ENCODE measurements around the gene WDR46. TPM values are rescaled to one million over a fixed set of nuclear protein-coding genes. Genes with fewer than 3 reads are reported as not detected.

Gene WDR46
- total RNA-seq, 2 experiments from 2014 or later: 64.0 to 72.2 TPM

DNA sequence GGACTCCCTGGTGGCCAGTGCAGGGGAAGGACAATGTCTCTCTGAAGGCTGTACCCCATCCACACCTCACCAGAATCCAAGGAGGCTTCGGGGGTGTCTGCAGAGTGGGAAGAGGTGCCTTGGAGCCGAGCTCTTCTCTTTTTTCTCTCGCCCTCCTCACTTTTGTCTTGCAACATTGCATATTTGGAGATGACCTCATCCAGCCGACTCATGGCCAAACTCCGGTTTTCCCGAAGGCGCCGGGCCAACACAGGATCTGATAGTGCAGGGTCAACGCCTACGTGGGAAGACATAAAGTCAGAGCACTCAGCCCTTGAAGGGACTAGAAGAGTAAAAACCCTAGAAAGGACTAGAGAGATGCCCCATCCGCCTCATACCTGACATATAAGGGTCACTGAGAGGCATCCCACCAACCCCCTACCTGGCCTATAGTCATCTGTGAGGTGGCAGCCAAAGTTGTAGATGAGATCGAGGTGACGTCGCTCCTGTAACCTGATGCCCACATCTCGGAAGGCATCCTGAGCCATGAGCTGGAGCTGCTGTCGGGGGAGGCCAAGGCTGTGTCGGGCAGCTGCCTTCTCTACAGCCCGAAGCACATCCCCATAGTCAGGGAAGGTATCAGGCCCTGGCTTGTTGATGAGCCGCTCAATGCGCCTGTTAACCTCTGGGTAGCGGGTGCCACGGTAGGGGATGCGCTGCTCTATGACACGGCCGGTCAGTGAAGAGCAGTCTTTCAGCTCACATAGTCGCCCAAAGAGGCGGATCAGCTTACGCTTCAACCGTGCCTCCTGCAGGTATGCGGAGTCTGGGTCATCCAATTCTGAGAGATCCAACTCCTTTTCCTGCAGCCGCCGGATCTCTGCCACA is 31.5 kb upstream of the WDR46 start:
- no peaks in the 10 kb centered on the region for H3K27me3 Mint-ChIP-seq
- ATAC-seq (no peak), DNase-seq (no peak)
- intact Hi-C loops (cut with micrococcal nuclease): no loop called here
- peaks cover 51% of the 10 kb centered on the region for H3K36me3 Mint-ChIP-seq (ENCODE audit: low read depth)
- peak overlapping the region; percentile 90 for H3K4me3 Mint-ChIP-seq
- no peaks in the 10 kb centered on the region for H3K9me3 Mint-ChIP-seq
- TF ChIP-seq, protein P1, sequence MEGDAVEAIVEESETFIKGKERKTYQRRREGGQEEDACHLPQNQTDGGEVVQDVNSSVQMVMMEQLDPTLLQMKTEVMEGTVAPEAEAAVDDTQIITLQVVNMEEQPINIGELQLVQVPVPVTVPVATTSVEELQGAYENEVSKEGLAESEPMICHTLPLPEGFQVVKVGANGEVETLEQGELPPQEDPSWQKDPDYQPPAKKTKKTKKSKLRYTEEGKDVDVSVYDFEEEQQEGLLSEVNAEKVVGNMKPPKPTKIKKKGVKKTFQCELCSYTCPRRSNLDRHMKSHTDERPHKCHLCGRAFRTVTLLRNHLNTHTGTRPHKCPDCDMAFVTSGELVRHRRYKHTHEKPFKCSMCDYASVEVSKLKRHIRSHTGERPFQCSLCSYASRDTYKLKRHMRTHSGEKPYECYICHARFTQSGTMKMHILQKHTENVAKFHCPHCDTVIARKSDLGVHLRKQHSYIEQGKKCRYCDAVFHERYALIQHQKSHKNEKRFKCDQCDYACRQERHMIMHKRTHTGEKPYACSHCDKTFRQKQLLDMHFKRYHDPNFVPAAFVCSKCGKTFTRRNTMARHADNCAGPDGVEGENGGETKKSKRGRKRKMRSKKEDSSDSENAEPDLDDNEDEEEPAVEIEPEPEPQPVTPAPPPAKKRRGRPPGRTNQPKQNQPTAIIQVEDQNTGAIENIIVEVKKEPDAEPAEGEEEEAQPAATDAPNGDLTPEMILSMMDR (IDR thresholded peaks at IDR 0.05): no peak
- ChIA-PET CTCF (no interaction called here), POLR2A (interaction anchor here (0.9 to 1.5 kb wide), 3 partner anchors 9 to 43 kb away, joined by 3 to 6 read pairs (median 4); partner anchors contain the start of gene B3GALT4)
- H3K27ac Mint-ChIP-seq: peak overlapping the region; percentile 98
- peaks cover 65% of the 10 kb centered on the region for H3K4me1 Mint-ChIP-seq (ENCODE audit: low read depth)

DNA sequence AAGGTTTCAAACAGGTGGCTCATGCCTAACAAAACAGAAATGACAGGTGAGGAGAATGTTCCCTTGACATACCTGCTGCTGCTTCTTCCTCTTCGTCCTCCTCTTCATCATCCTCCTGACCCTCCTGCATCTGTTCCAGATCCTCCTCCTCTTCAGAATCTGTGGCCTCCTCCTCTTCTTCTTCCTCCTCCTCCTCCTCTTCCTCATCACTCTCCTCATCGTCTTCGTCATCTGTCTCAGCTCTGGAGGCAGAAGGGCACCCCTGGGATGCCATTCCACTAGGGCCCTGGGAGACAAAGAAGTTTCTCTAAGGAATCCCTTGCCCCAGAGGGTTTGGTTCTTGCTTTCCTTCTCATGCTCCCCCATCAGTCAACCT is 30.9 kb upstream of the WDR46 start:
- ATAC-seq: no peak
- intact Hi-C loops (cut with micrococcal nuclease): no loop called here

DNA sequence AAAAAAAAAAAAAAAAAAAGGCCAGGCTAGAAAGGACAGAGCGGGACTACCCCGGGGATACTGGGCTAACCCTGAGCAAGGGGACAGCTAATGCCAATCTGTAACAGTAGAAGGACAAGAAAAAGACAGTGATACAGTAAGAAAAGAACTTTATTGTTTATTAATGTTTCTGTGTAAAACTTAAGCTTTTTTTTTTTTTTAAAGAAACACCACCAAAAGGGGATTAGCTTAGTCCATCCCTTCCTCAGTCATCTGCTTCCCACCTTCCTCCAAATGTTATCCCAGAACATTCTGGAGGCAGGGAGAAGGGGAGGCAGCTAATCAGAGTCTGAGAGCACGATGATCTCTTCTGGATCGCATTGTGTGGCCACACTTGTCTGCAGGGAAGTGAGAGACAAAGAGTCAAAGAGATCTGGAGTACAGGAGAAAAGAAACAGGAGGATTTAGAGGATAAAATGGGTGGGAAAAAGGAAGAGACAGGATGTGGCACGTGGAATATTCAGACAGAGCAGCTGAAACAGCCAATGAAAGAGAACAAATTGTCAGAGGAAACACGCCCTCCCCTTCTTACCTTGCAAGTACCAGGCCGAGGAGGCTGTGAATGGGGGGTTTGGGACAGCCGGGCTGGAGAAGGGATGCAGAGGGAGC is 29.5 kb upstream of the WDR46 start:
- intact Hi-C loops (cut with micrococcal nuclease): no loop called here
- peak overlapping the region; percentile 97 for H3K27ac Mint-ChIP-seq
- TF ChIP-seq, protein P1 (IDR thresholded peaks at IDR 0.05): no peak

More for the DNA sequence above, 30.9 kb upstream of the WDR46 start:
- no peak for DNase-seq
- H3K27me3 Mint-ChIP-seq: no peaks in the 10 kb centered on the region
- H3K4me3 Mint-ChIP-seq: peak overlapping the region; percentile 97
- peak overlapping the region; percentile 98 for H3K27ac Mint-ChIP-seq
- peaks cover 71% of the 10 kb centered on the region for H3K4me1 Mint-ChIP-seq (ENCODE audit: low read depth)
- TF ChIP-seq, protein P1 (IDR thresholded peaks at IDR 0.05): no peak
- ChIA-PET POLR2A (no interaction called here), CTCF (interaction anchor here (1.6 kb wide), 1 partner anchor 106 kb away, joined by 5 read pairs; no protein-coding TSS in a partner anchor)
- H3K9me3 Mint-ChIP-seq: no peaks in the 10 kb centered on the region
- H3K36me3 Mint-ChIP-seq (ENCODE audit: low read depth): peaks cover 51% of the 10 kb centered on the region

DNA sequence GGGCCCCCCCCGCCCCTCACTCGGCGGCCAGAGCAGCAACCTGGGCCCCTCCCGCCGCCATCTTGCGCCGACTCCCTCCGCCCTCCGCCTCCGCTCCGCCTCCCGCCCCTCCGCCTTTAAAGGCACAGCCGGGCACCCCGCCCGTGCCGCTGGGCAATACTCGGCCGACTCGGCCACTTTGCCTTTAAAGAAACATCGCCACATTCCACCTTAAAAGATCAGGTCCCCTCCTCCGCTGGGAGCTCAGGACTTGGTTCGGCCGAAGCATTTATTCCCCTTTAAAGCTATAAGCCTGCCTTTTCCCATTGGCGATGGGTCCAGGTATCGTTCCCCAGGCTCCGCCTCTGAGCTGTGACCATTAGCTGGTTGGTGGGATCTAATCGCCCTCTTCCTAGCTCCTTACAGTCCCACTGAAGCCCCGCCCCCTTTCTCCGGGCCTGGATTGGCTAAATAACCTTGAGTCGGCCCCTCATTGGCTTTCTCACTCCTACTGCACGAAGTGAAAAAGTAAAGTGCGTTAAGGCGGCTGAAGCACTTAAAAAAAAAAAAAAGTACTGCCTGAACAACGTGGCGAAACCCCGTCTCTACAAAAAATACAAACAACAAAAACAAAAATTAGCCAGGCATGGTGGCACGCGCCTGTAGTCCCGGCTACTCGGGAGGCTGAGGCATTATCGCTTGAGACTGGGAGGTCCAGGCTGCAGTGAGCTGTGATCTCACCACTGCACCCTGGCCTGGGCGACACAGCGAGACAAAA is 28.8 kb upstream of the WDR46 start, which contains the start of gene ZBTB22:
TSS of gene ZBTB22 (minus strand) at position 76 of the 757 bp plus-strand sequence. CDS start 828 bp downstream, outside the sequence.
- Mint-ChIP-seq H3K9me3 (no peaks in the 10 kb centered on the region), H3K4me3 (peak within 1 kb of the TSS; percentile 97), H3K27ac (peak within 1 kb of the TSS; percentile 97), H3K36me3 (ENCODE audit: low read depth) (peaks cover 61% of the 10 kb centered on the region), H3K4me1 (ENCODE audit: low read depth) (peaks cover 68% of the 10 kb centered on the region), H3K27me3 (no peaks in the 10 kb centered on the region)
- intact Hi-C loops (cut with micrococcal nuclease): no loop called here
- ChIA-PET POLR2A (interaction anchor here (0.6 to 4.8 kb wide), 12 partner anchors 20 to 480 kb away, joined by 3 to 42 read pairs (median 4); partner anchors contain the start of genes PFDN6, RGL2, RPS18 and SYNGAP1), CTCF (interaction anchor here (0.6 to 1.5 kb wide), 7 partner anchors 19 to 289 kb away, joined by 3 to 6 read pairs (median 4); partner anchors contain the start of genes B3GALT4, PFDN6 and WDR46)
- ATAC-seq (peak; percentile 67), DNase-seq (peak; percentile 100)
- TF ChIP-seq, protein P1 (IDR thresholded peaks at IDR 0.05): no peak

More for the DNA sequence above, 29.5 kb upstream of the WDR46 start:
- peaks cover 54% of the 10 kb centered on the region for H3K36me3 Mint-ChIP-seq (ENCODE audit: low read depth)
- no peaks in the 10 kb centered on the region for H3K9me3 Mint-ChIP-seq
- ChIA-PET CTCF (interaction anchor here (0.7 to 1.6 kb wide), 8 partner anchors 19 to 289 kb away, joined by 3 to 6 read pairs (median 4); partner anchors contain the start of genes B3GALT4, PFDN6 and WDR46), POLR2A (interaction anchor here (0.6 to 4.8 kb wide), 11 partner anchors 21 to 390 kb away, joined by 3 to 42 read pairs (median 4); partner anchors contain the start of genes PFDN6, RGL2, RPS18 and SYNGAP1)
- ATAC-seq (no peak), DNase-seq (no peak)
- H3K4me1 Mint-ChIP-seq (ENCODE audit: low read depth): peaks cover 70% of the 10 kb centered on the region
- H3K4me3 Mint-ChIP-seq: peak overlapping the region; percentile 97
- H3K27me3 Mint-ChIP-seq: no peaks in the 10 kb centered on the region

All from activated CD8-positive, alpha-beta T cell treated with anti-CD3 and anti-CD28 coated beads for 36 hours (primary cell).